Left lung (tissue), 10 donors: ENCODE measurements around the gene SATB2. TPM values are rescaled to one million over a fixed set of nuclear protein-coding genes. Genes with fewer than 3 reads are reported as not detected.
A peak's percentile ranks its signal among the peaks of the same experiment; 100 is the strongest.

Source experiments
- ATAC-seq: fragments of 200-7000 bp; cut with Tn5 transposase; one replicate; pipeline ENCODE4 v1.9.1; 2020; ENCODE audit warnings: moderate library complexity
- DNase-seq, 4 donors: peaks; one replicate each; pipeline ENCODE4 v3.0.0-alpha.2; 2013 to 2020
- H3K27ac ChIP-seq, 2 donors: fragments of 200-600 bp; sonication (generic) in 1 of 2; one replicate each; pipeline versions ENCODE4 v1.5.0 to v1.8.0; 2020 to 2021
- H3K27me3 ChIP-seq, 2 donors: fragments of 200-600 bp; sonication (generic) in 1 of 2; one replicate each; pipeline versions ENCODE4 v1.5.0 to v1.8.0; 2020 to 2021
- H3K36me3 ChIP-seq, 2 donors: fragments of 200-600 bp; sonication (generic) in 1 of 2; one replicate each; pipeline versions ENCODE4 v1.5.0 to v1.8.0; 2020 to 2021
- H3K4me1 ChIP-seq, 2 donors: fragments of 200-600 bp; one replicate each; pipeline ENCODE4 v1.8.0; 2021
- H3K4me3 ChIP-seq, 2 donors: fragments of 200-600 bp; sonication (generic) in 1 of 2; one replicate each; pipeline versions ENCODE4 v1.5.0 to v1.8.0; 2020 to 2021; ENCODE audit warnings: mild to moderate bottlenecking in 1 of 2
- H3K9me3 ChIP-seq, 2 donors: fragments of 200-600 bp; sonication (generic) in 1 of 2; one replicate each; pipeline versions ENCODE4 v1.5.0 to v1.8.0; 2020 to 2021
- intact Hi-C, 2 donors: fragments of 100-400 bp; cut with DNase I; formaldehyde crosslinking; loops; one replicate each; pipeline versions ENCODE4 v1.11.2 to v1.14.2; 2022
- polyA plus RNA-seq, 6 donors: library from polyadenylated mRNA; unstranded; fragments of 120-200 nt; gene quantifications; one replicate each; pipeline ENCODE4 v1.2.1, GENCODE V29; 2013; ENCODE audit not compliant: insufficient read length in 6 of 6
- total RNA-seq, 2 donors: library from RNA; stranded (reverse); fragmentation: NEBNext Ultra II Directional; extraction: Animal tissue kit (Norgen Biotek cat#: 25700); gene quantifications; one replicate each; pipeline ENCODE4 v1.2.1, GENCODE V29; 2021
- TF ChIP-seq, protein P1 (sequence below), 2 donors: fragments of 200-600 bp; sonication (generic) in 1 of 2; IDR thresholded peaks; one replicate each; pipeline versions ENCODE4 v1.5.0 to v1.8.0; 2021; ENCODE audit warnings: antibody characterized with exemption in 2 of 2
- donor health status: DM: no; HTN: yes; CAD: no.
- donor health status: DM: no; HTN: no; CAD: no.

The SATB2 gene
- total and polyA plus RNA-seq, 8 donors = 2.9 to 4.5 (median 3.8) TPM

DNA sequence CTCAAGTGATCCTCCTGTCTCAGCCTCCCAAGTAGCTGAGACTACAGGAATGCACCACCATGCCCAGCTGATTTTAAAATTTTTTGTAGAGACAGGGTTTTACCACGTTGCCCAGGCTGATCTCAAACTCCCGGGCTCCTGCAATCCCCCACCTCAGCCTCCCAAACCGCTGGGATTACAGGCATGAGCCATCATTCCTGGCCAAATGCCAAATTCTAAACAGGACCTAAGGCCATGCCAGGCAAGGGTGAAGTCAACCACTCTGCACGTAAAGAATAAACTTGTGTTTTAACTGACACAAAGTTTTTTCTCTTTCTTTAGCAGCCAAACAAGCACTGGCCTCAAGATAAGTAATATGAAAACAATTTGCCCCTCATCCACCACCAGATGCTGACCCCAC, 37.4 kb upstream of the SATB2 start:
- H3K36me3 ChIP-seq = no peaks in the 10 kb centered on the region
- H3K4me1 ChIP-seq = no peaks in the 10 kb centered on the region
- H3K4me3 ChIP-seq = no peak overlapping the region
- no peak overlapping the region for H3K27ac ChIP-seq
- no peak for DNase-seq
- TF ChIP-seq, protein P1, sequence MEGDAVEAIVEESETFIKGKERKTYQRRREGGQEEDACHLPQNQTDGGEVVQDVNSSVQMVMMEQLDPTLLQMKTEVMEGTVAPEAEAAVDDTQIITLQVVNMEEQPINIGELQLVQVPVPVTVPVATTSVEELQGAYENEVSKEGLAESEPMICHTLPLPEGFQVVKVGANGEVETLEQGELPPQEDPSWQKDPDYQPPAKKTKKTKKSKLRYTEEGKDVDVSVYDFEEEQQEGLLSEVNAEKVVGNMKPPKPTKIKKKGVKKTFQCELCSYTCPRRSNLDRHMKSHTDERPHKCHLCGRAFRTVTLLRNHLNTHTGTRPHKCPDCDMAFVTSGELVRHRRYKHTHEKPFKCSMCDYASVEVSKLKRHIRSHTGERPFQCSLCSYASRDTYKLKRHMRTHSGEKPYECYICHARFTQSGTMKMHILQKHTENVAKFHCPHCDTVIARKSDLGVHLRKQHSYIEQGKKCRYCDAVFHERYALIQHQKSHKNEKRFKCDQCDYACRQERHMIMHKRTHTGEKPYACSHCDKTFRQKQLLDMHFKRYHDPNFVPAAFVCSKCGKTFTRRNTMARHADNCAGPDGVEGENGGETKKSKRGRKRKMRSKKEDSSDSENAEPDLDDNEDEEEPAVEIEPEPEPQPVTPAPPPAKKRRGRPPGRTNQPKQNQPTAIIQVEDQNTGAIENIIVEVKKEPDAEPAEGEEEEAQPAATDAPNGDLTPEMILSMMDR (IDR thresholded peaks at IDR 0.05) = no peak
- H3K9me3 ChIP-seq = no peaks in the 10 kb centered on the region
- no peaks in the 10 kb centered on the region for H3K27me3 ChIP-seq
- ATAC-seq = no peak
- intact Hi-C loops = no loop called here

- no peaks in the 10 kb centered on the region for H3K4me1 ChIP-seq
- TF ChIP-seq, protein P1 (IDR thresholded peaks at IDR 0.05) = no peak
- no peak for ATAC-seq
- no peaks in the 10 kb centered on the region for H3K36me3 ChIP-seq
- H3K4me3 ChIP-seq = no peak overlapping the region
- no peak for DNase-seq
- H3K9me3 ChIP-seq = no peaks in the 10 kb centered on the region
- peaks cover 0 to 18% of the 10 kb centered on the region in 2 donors for H3K27me3 ChIP-seq
- no peak overlapping the region for H3K27ac ChIP-seq
- intact Hi-C loops = no loop called here
These were observed 32.3 kb upstream of the SATB2 start for GRCh38 chr2:199490049-199490448.

- H3K4me1 ChIP-seq = no peaks in the 10 kb centered on the region
- TF ChIP-seq, protein P1 (IDR thresholded peaks at IDR 0.05) = peak; percentile 59 to 72
- no peaks in the 10 kb centered on the region for H3K36me3 ChIP-seq
- H3K4me3 ChIP-seq = no peak overlapping the region
- ATAC-seq (peak; percentile 77), DNase-seq (peak in 1 of 4 donors; percentile 53)
- H3K27ac ChIP-seq = no peak overlapping the region
- H3K27me3 ChIP-seq = peaks cover 0 to 30% of the 10 kb centered on the region in 2 donors
- intact Hi-C loops = loop anchor here in 1 of 2 donors (10.0 kb wide), 1 partner anchor 1174 kb away; no protein-coding TSS in a partner anchor
- no peaks in the 10 kb centered on the region for H3K9me3 ChIP-seq
These were observed 31.1 kb upstream of the SATB2 start for GRCh38 chr2:199488772-199489400.

DNA sequence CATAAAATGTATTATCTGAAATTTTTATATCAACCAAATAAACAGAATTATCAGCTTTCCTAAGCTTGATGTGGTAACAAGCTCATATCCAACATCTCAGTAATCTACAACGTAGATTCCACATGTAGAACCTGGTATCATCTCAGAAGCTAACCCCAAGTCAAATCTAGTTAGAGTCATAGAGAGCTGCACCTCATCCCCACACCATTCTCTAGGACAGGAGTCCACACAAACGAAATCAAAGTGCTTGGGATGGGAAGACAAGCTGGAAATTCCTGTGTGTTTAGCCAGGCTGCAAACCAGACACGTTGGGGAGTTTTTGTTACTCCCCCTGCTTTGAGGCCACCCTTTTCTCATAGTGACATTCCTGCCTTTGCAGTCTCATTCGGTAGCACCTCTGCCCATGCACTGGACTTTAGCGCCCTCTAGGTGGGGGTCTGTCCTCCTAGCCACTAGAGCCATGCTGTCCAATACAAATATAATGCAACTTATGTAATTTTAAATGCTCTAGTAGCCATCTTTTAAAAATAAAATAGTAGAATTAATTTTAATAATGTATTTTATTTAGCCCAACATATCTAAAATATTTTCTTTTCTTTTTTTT, 28.1 kb upstream of the SATB2 start:
- no peak overlapping the region for H3K4me3 ChIP-seq
- H3K27me3 ChIP-seq = peaks cover 0 to 44% of the 10 kb centered on the region in 2 donors
- ATAC-seq (peak; percentile 87), DNase-seq (peak in 1 of 4 donors; percentile 44)
- no peak overlapping the region for H3K27ac ChIP-seq
- no peaks in the 10 kb centered on the region for H3K9me3 ChIP-seq
- intact Hi-C loops = loop anchor here in 1 of 2 donors (10.0 kb wide), 1 partner anchor 1171 kb away; no protein-coding TSS in a partner anchor
- H3K4me1 ChIP-seq = no peaks in the 10 kb centered on the region
- H3K36me3 ChIP-seq = no peaks in the 10 kb centered on the region
- TF ChIP-seq, protein P1 (IDR thresholded peaks at IDR 0.05) = peak; percentile 39 to 44

DNA sequence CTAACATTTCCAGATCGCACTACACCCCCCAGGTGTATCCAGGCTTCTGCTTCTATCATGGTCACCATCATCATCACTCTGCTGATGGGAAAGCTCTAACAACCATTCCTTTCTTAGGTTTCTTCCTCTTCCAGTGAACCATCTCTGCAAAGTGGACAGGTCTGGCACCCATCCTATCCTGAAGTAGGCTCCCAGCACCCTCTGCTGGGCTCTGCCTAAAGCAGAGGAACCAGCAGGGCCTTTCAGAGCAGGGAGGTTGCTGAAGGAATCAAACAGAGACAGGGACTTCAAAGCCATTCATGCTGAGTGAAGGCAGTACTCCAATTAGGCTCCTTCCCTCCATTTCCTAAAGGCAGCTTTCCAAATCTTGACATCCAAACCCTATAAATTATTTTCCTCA, 27.2 kb upstream of the SATB2 start:
- no peak overlapping the region for H3K4me3 ChIP-seq
- DNase-seq = no peak
- intact Hi-C loops = loop anchor here in 1 of 2 donors (10.0 kb wide), 1 partner anchor 1170 kb away; no protein-coding TSS in a partner anchor

More for the DNA sequence above, 27.2 kb upstream of the SATB2 start:
- TF ChIP-seq, protein P1 (IDR thresholded peaks at IDR 0.05) = no peak
- no peak for ATAC-seq
- Histone ChIP-seq H3K27me3 (peaks cover 0 to 44% of the 10 kb centered on the region in 2 donors), H3K9me3 (no peaks in the 10 kb centered on the region), H3K4me1 (no peaks in the 10 kb centered on the region), H3K36me3 (no peaks in the 10 kb centered on the region), H3K27ac (no peak overlapping the region)
